ENCODE data around the gene FGD3. TPM values are rescaled to one million over a fixed set of nuclear protein-coding genes. Genes with fewer than 3 reads are reported as not detected.

FGD3 gene
- total RNA-seq, 2 donors from 2014 or later = 9.9 to 13.7 TPM

DNA sequence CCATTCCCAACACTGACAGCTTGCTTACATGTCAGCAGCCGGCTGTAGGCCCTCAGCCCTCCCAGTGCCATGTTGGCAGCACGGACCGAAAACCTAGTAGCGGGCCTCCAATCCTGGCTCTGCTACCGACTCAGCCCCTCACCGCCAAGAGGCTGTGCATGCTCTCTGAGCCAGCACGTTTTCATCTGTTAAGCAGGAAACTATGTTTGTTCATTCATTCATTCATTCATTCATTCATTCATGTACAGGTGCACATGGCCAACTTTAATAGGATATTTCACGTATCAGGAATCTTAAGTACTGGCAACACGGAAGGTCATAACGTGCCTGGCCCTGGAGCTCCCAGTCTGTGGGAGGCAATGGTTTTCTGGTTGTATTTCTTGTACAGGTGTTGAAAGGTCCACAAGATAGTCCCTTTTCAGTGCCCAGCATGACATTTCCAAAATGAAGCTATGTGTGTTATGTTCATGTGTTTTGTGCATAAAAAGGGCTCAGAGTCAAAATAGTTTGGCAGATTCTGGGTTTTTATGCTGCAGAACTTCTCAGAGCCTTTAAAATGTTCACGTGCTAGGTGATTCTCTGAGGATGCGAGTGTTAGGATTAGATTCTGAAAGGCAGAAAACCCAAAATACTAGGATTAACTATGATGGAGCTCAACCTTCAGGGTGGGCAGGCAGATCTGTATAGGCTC is 128.9 kb downstream of the FGD3 start:
- H3K4me3 ChIP-seq = no peak overlapping the region
- H3K27ac ChIP-seq = no peak overlapping the region
- DNase-seq (ENCODE audit: low spot score) (no peak), ATAC-seq (ENCODE audit: insufficient number of reproducible peaks, low FRiP score, low read depth) (no peak)
- no peaks in the 10 kb centered on the region for H3K36me3 ChIP-seq
- H3K4me1 ChIP-seq (ENCODE audit: control insufficient read depth in 1 of 2, low read depth in 2 of 2) = peaks cover 3 to 29% of the 10 kb centered on the region in 2 donors
- H3K27me3 ChIP-seq (replicated peaks; ENCODE audit: insufficient read depth) = no peaks in the 10 kb centered on the region
- TF ChIP-seq, protein P1, sequence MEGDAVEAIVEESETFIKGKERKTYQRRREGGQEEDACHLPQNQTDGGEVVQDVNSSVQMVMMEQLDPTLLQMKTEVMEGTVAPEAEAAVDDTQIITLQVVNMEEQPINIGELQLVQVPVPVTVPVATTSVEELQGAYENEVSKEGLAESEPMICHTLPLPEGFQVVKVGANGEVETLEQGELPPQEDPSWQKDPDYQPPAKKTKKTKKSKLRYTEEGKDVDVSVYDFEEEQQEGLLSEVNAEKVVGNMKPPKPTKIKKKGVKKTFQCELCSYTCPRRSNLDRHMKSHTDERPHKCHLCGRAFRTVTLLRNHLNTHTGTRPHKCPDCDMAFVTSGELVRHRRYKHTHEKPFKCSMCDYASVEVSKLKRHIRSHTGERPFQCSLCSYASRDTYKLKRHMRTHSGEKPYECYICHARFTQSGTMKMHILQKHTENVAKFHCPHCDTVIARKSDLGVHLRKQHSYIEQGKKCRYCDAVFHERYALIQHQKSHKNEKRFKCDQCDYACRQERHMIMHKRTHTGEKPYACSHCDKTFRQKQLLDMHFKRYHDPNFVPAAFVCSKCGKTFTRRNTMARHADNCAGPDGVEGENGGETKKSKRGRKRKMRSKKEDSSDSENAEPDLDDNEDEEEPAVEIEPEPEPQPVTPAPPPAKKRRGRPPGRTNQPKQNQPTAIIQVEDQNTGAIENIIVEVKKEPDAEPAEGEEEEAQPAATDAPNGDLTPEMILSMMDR (IDR thresholded peaks at IDR 0.05) = no peak
- no peaks in the 10 kb centered on the region for H3K9me3 ChIP-seq

- no peak overlapping the region for H3K27ac ChIP-seq
- ATAC-seq (ENCODE audit: insufficient number of reproducible peaks, low FRiP score, low read depth) (no peak), DNase-seq (ENCODE audit: low spot score) (no peak)
- H3K9me3 ChIP-seq = no peaks in the 10 kb centered on the region
- no peaks in the 10 kb centered on the region for H3K36me3 ChIP-seq
- no peak overlapping the region for H3K4me3 ChIP-seq
- H3K27me3 ChIP-seq (replicated peaks; ENCODE audit: insufficient read depth) = no peaks in the 10 kb centered on the region
- peaks cover 3 to 24% of the 10 kb centered on the region in 2 donors for H3K4me1 ChIP-seq (ENCODE audit: control insufficient read depth in 1 of 2, low read depth in 2 of 2)
- TF ChIP-seq, protein P1 (IDR thresholded peaks at IDR 0.05) = no peak
Observed at GRCh38 chr9:93076792-93077128, 129.4 kb downstream of the FGD3 start.

GRCh38 chr9:93077367-93077766 is 130.0 kb downstream of the FGD3 start:
- H3K4me3 ChIP-seq = no peak overlapping the region
- H3K27me3 ChIP-seq (replicated peaks; ENCODE audit: insufficient read depth) = no peaks in the 10 kb centered on the region
- DNase-seq (ENCODE audit: low spot score) (no peak), ATAC-seq (ENCODE audit: insufficient number of reproducible peaks, low FRiP score, low read depth) (no peak)
- TF ChIP-seq, protein P1 (IDR thresholded peaks at IDR 0.05) = no peak
- H3K36me3 ChIP-seq = no peaks in the 10 kb centered on the region
- H3K27ac ChIP-seq = no peak overlapping the region
- no peaks in the 10 kb centered on the region for H3K9me3 ChIP-seq
- peaks cover 3 to 18% of the 10 kb centered on the region in 2 donors for H3K4me1 ChIP-seq (ENCODE audit: control insufficient read depth in 1 of 2, low read depth in 2 of 2)

DNA sequence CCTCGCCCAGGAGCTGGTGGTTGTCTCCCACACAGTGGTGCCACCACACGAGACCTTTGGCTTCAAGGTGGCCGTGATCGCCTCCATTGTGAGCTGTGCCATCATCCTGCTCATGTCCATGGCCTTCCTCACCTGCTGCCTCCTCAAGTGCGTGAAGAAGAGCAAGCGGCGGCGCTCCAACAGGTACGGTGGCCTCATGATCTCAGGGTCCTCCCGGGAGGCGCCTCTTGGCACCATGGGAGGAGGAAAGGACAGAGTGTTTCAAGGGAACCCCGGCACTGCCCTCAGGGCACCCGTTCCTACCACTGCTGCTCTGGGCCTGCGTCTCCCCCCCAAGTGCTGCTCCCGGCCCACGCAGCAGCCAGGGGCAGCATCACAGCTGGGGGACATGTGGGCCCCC is 130.5 kb downstream of the FGD3 start:
- Histone ChIP-seq H3K27me3 (replicated peaks; ENCODE audit: insufficient read depth) (no peaks in the 10 kb centered on the region), H3K4me1 (ENCODE audit: control insufficient read depth in 1 of 2, low read depth in 2 of 2) (peaks cover 0 to 13% of the 10 kb centered on the region in 2 donors), H3K9me3 (no peaks in the 10 kb centered on the region), H3K36me3 (no peaks in the 10 kb centered on the region), H3K4me3 (no peak overlapping the region), H3K27ac (no peak overlapping the region)
- no peak for DNase-seq (ENCODE audit: low spot score)
- TF ChIP-seq, protein P1 (IDR thresholded peaks at IDR 0.05) = no peak
- ATAC-seq (ENCODE audit: insufficient number of reproducible peaks, low FRiP score, low read depth) = no peak

GRCh38 chr9:93079371-93079770 is 132.0 kb downstream of the FGD3 start:
- ATAC-seq (ENCODE audit: insufficient number of reproducible peaks, low FRiP score, low read depth) (no peak), DNase-seq (ENCODE audit: low spot score) (no peak)
- TF ChIP-seq, protein P1 (IDR thresholded peaks at IDR 0.05) = no peak

More at GRCh38 chr9:93079371-93079770, 132.0 kb downstream of the FGD3 start:
- Histone ChIP-seq H3K27me3 (replicated peaks; ENCODE audit: insufficient read depth) (no peaks in the 10 kb centered on the region), H3K36me3 (no peaks in the 10 kb centered on the region), H3K9me3 (no peaks in the 10 kb centered on the region), H3K27ac (no peak overlapping the region), H3K4me1 (ENCODE audit: control insufficient read depth in 1 of 2, low read depth in 2 of 2) (peaks cover 0 to 6% of the 10 kb centered on the region in 2 donors), H3K4me3 (no peak overlapping the region)

Data from thoracic aorta (tissue), 2 donors.